Central memory CD8-positive, alpha-beta T cell (primary cell): ENCODE measurements around the gene HLCS.

ENCODE experiments used
- ATAC-seq: fragments of 150-1000 bp; cut with Tn5 transposase; replicated peaks from 2 replicates; pipeline ENCODE4 v1.10.0; 2022; ENCODE audit warnings: mild to moderate bottlenecking, moderate FRiP score, moderate number of reproducible peaks; ENCODE audit not compliant: poor library complexity, severe bottlenecking; ENCODE audit errors: extremely low read depth
- DNase-seq, 2 donors: peaks; one replicate each; pipeline ENCODE4 v3.0.0; 2021; ENCODE audit warnings: low spot score in 2 of 2
- H3K27ac Mint-ChIP-seq: one replicate; pipeline ENCODE4 v1.8.0; 2022; ENCODE audit warnings: low read depth, mild to moderate bottlenecking, moderate library complexity, mixed read lengths
- H3K27me3 Mint-ChIP-seq: one replicate; pipeline ENCODE4 v1.8.0; 2022; ENCODE audit warnings: mixed read lengths
- H3K36me3 Mint-ChIP-seq: one replicate; pipeline ENCODE4 v1.8.0; 2022; ENCODE audit warnings: mild to moderate bottlenecking, moderate library complexity, mixed read lengths; ENCODE audit not compliant: insufficient read depth
- H3K4me1 Mint-ChIP-seq: one replicate; pipeline ENCODE4 v1.8.0; 2022; ENCODE audit warnings: mixed read lengths
- H3K4me3 Mint-ChIP-seq: one replicate; pipeline ENCODE4 v1.8.0; 2022; ENCODE audit warnings: mild to moderate bottlenecking, moderate library complexity, mixed read lengths
- H3K9me3 Mint-ChIP-seq: one replicate; pipeline ENCODE4 v1.8.0; 2022; ENCODE audit warnings: mixed read lengths

HLCS gene

DNA sequence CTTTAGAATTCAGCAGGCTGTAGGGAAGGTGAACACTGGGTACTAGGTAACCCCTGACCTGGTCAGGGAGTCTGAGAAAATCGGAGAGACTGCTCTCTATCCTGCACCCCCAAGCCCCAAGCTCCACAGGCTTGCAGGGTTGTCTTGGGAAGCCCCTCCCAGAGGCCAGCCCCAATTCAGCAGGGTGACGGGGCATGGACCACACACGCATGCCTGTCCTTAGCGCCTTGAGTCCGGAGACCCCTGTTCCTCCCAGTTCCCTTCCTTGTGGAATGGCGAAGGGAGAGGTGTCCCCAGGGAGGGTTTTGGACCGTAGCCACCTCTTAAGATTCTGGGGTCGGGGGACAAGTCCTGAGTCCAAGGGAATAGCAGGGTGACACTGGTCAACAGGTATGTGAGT lies 116.1 kb downstream of the HLCS start:
- no peaks in the 10 kb centered on the region for H3K4me1 Mint-ChIP-seq
- H3K9me3 Mint-ChIP-seq = no peaks in the 10 kb centered on the region
- no peaks in the 10 kb centered on the region for H3K27me3 Mint-ChIP-seq
- DNase-seq (no peak), ATAC-seq (no peak)
- H3K4me3 Mint-ChIP-seq = no peak overlapping the region
- no peak overlapping the region for H3K27ac Mint-ChIP-seq
- H3K36me3 Mint-ChIP-seq = peaks cover 2% of the 10 kb centered on the region

- Mint-ChIP-seq H3K27me3 (no peaks in the 10 kb centered on the region), H3K27ac (no peak overlapping the region), H3K4me1 (no peaks in the 10 kb centered on the region), H3K4me3 (no peak overlapping the region), H3K9me3 (no peaks in the 10 kb centered on the region), H3K36me3 (peaks cover 2% of the 10 kb centered on the region)
- DNase-seq (no peak), ATAC-seq (no peak)
Measured at GRCh38 chr21:36849461-36850105, 116.9 kb downstream of the HLCS start.

DNA sequence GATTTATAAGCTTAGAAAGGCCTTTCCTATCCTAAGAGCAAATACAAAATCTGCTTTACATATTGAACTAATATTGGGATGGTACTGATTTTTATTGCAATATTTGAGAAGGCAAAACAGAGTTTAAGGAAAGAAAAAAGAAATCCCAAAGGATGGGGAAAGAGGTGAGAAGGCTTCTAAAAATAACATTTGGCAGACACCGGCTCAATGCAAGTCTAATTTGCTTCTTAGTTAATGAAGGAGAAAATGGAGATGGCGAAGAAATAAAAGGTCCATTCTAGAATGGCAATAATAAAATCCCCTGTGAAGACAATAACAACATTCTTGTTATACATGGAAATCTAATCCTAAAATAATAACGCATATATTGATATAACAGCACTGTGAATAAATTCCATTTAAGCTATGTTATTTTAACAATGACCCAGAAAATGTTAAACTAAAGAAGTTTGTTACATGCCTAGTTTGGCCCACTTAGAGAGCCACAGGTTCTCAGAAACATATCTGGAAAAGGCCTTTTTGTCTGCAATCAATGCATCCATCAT lies 117.7 kb downstream of the HLCS start:
- Mint-ChIP-seq H3K36me3 (no peaks in the 10 kb centered on the region), H3K27ac (no peak overlapping the region), H3K27me3 (no peaks in the 10 kb centered on the region), H3K9me3 (no peaks in the 10 kb centered on the region), H3K4me1 (no peaks in the 10 kb centered on the region), H3K4me3 (no peak overlapping the region)
- ATAC-seq (no peak), DNase-seq (no peak)

DNA sequence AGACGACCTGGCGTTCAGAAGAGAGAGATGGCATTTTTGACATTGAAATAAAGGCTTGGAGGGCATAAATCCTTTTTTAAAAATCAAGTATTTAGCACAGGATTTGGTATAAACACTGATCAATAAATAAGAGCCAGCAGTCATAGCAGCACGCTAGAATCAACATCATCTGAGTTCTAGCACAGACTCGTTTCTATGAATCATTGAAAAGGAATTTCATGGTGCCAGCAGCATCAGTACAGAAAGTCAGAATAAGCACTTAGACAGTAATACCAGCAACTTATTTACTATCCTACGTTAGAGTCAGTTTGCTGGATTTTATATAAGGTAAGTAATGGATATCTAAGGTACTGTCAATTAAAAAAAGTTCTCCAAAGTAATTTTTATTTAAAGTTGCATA lies 119.3 kb downstream of the HLCS start:
- no peaks in the 10 kb centered on the region for H3K4me1 Mint-ChIP-seq
- DNase-seq (no peak), ATAC-seq (no peak)
- H3K36me3 Mint-ChIP-seq = no peaks in the 10 kb centered on the region
- no peaks in the 10 kb centered on the region for H3K9me3 Mint-ChIP-seq
- H3K27me3 Mint-ChIP-seq = no peaks in the 10 kb centered on the region
- H3K4me3 Mint-ChIP-seq = no peak overlapping the region
- no peak overlapping the region for H3K27ac Mint-ChIP-seq

DNA sequence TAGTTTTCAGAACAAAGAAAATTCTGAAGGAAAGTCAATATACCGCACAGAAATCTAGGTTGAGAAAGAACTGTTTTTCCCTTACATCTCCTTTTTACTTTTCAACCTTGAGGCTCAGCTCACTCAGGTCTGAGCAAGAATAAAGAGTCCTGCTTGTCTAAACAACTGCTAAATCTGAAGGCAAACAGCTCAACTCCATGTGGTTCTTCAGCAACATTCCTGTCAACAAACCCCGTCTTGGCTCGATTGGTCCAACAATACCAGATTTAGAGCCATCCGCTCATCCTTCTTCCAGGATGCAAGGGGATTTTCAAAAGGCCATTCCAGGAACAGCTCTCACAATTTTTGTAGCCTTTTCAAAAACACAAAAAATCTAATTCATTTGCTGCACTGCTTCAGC lies 119.8 kb downstream of the HLCS start:
- ATAC-seq (no peak), DNase-seq (no peak)
- Mint-ChIP-seq H3K36me3 (no peaks in the 10 kb centered on the region), H3K27ac (no peak overlapping the region), H3K4me1 (no peaks in the 10 kb centered on the region), H3K4me3 (no peak overlapping the region), H3K27me3 (no peaks in the 10 kb centered on the region), H3K9me3 (no peaks in the 10 kb centered on the region)

GRCh38 chr21:36845790-36846189 lies 120.7 kb downstream of the HLCS start:
- no peaks in the 10 kb centered on the region for H3K36me3 Mint-ChIP-seq
- H3K4me3 Mint-ChIP-seq = no peak overlapping the region
- H3K27me3 Mint-ChIP-seq = no peaks in the 10 kb centered on the region
- no peaks in the 10 kb centered on the region for H3K9me3 Mint-ChIP-seq
- H3K4me1 Mint-ChIP-seq = no peaks in the 10 kb centered on the region
- DNase-seq (no peak), ATAC-seq (no peak)
- no peak overlapping the region for H3K27ac Mint-ChIP-seq

GRCh38 chr21:36845070-36845469 lies 121.4 kb downstream of the HLCS start:
- Mint-ChIP-seq H3K27me3 (no peaks in the 10 kb centered on the region), H3K4me3 (no peak overlapping the region), H3K27ac (no peak overlapping the region), H3K9me3 (no peaks in the 10 kb centered on the region), H3K4me1 (no peaks in the 10 kb centered on the region), H3K36me3 (no peaks in the 10 kb centered on the region)
- DNase-seq = no peak
- no peak for ATAC-seq

DNA sequence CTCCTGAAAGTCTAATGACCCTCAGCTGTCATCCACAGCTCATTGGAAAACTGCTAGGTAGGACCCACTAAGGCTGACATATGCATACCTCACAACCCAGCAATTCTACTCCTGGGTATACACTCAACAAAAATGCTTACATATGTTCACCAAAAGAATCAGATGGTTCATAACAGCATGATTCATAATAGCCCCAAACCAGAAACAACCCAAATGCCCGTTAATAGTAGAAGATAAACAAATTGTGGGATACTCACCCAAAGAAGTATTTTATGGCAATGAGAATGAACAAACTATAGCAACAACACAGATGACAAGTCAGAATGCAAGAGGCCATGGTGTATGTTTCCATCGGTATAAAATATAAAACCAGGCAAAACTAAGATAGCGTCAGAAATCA lies 124.6 kb downstream of the HLCS start:
- no peaks in the 10 kb centered on the region for H3K9me3 Mint-ChIP-seq
- ATAC-seq (no peak), DNase-seq (no peak)
- H3K4me1 Mint-ChIP-seq = peaks cover 5% of the 10 kb centered on the region
- H3K4me3 Mint-ChIP-seq = no peak overlapping the region
- no peak overlapping the region for H3K27ac Mint-ChIP-seq
- H3K36me3 Mint-ChIP-seq = no peaks in the 10 kb centered on the region
- H3K27me3 Mint-ChIP-seq = no peaks in the 10 kb centered on the region

GRCh38 chr21:36839735-36840134 lies 126.7 kb downstream of the HLCS start:
- Mint-ChIP-seq H3K36me3 (no peaks in the 10 kb centered on the region), H3K27me3 (no peaks in the 10 kb centered on the region), H3K9me3 (no peaks in the 10 kb centered on the region), H3K4me1 (peaks cover 10% of the 10 kb centered on the region), H3K4me3 (no peak overlapping the region), H3K27ac (no peak overlapping the region)
- DNase-seq (no peak), ATAC-seq (no peak)

DNA sequence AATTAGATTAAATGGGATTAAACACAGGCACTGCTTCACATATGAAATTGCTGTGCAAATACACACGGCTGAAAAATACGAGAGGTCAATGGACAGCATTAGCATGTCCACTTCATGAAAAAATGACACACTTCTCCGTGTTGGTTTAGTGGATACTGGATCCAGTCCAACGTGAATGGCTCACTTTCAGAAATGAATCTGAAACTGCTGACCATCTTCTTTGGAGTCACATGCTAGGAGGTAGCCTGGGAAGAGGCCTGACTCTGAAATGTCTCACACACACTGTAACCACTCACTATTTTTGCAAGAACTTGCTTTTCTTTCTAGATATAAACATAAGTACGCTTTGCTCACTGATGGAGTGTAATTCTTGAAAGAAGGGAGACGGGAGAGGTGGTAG lies 127.3 kb downstream of the HLCS start:
- ATAC-seq = no peak
- no peak overlapping the region for H3K4me3 Mint-ChIP-seq
- H3K27ac Mint-ChIP-seq = no peak overlapping the region
- no peaks in the 10 kb centered on the region for H3K9me3 Mint-ChIP-seq
- DNase-seq = no peak
- no peaks in the 10 kb centered on the region for H3K36me3 Mint-ChIP-seq
- no peaks in the 10 kb centered on the region for H3K27me3 Mint-ChIP-seq
- peaks cover 10% of the 10 kb centered on the region for H3K4me1 Mint-ChIP-seq

GRCh38 chr21:36835383-36835795 lies 131.1 kb downstream of the HLCS start:
- Mint-ChIP-seq H3K27me3 (no peaks in the 10 kb centered on the region), H3K4me1 (peaks cover 10% of the 10 kb centered on the region), H3K4me3 (no peak overlapping the region), H3K36me3 (no peaks in the 10 kb centered on the region), H3K9me3 (no peaks in the 10 kb centered on the region), H3K27ac (no peak overlapping the region)
- DNase-seq = no peak
- no peak for ATAC-seq

DNA sequence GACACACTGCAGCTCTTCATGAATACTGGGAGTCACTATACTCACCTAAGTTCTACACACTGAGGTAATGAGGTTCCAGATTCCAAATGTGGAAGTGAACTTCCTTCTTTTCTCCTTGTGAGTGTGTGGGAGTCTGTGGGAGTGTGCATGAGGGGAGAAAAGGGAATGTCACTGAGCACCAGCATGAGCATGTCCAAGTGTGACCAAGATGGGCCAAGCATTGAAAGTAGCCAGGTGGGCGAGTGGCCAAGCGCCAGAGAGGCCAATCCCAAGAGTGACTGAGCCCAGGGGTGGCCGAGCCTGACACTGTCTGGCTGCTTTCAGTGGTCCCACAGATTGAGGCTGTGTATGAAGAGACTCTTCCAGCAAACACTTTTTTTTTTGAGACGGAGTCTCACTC lies 132.3 kb downstream of the HLCS start:
- Mint-ChIP-seq H3K9me3 (no peaks in the 10 kb centered on the region), H3K27ac (no peak overlapping the region), H3K36me3 (no peaks in the 10 kb centered on the region), H3K27me3 (no peaks in the 10 kb centered on the region), H3K4me3 (no peak overlapping the region), H3K4me1 (peaks cover 14% of the 10 kb centered on the region)
- ATAC-seq (no peak), DNase-seq (no peak)

DNA sequence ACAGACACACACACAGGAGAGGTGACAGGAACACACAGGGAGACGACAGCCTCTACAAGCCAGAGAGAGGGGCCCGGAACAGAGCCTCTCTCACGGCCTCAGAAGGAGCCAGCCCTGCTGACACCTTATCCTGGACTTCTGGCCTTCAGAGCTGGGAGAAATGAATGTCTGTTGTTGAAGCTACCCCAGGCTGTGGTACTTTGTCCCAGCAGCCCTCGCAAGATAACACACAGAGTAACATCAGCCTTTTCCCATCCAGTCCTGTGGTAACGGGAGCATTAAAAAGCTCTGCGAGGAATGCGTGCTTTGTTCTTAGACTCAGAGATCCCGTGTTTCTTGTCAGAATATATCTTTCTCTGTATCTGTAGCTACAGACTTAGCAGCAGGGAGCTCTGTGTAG lies 136.4 kb downstream of the HLCS start:
- ATAC-seq (no peak), DNase-seq (no peak)
- peaks cover 5% of the 10 kb centered on the region for H3K4me1 Mint-ChIP-seq
- no peak overlapping the region for H3K27ac Mint-ChIP-seq
- no peaks in the 10 kb centered on the region for H3K9me3 Mint-ChIP-seq
- H3K27me3 Mint-ChIP-seq = no peaks in the 10 kb centered on the region
- H3K4me3 Mint-ChIP-seq = no peak overlapping the region
- H3K36me3 Mint-ChIP-seq = peaks cover 2% of the 10 kb centered on the region
